Astrocyte of the cerebellum (primary cell): ENCODE results near the gene TNXB.

ENCODE experiments used
- DNase-seq: peaks from one replicate; pipeline ENCODE4 v3.0.0-alpha.2; 2011; ENCODE audit warnings: low read depth
- H3K4me3 ChIP-seq: 2 replicates; pipeline ENCODE4 v1.5.1; 2011; ENCODE audit warnings: mild to moderate bottlenecking, low read depth, low read length, moderate library complexity
- CTCF ChIP-seq: IDR thresholded peaks from 2 replicates; pipeline ENCODE4 v1.5.1; 2012; ENCODE audit warnings: low read length, low read depth, moderate library complexity, mild to moderate bottlenecking; ENCODE audit errors: missing control alignments
- in situ Hi-C: cut with HindIII; loops from 2 replicates; pipeline ENCODE4 v1.10.0; 2017; ENCODE audit warnings: low sequenced_read_pairs

Gene TNXB

GRCh38 chr6:32111424-32112066 is 2.4 kb upstream of the TNXB start:
- DNase-seq, result no peak
- TF ChIP-seq CTCF, result no peak
- in situ Hi-C loops, result no loop called here
- H3K4me3 ChIP-seq, result no peak overlapping the region

DNA sequence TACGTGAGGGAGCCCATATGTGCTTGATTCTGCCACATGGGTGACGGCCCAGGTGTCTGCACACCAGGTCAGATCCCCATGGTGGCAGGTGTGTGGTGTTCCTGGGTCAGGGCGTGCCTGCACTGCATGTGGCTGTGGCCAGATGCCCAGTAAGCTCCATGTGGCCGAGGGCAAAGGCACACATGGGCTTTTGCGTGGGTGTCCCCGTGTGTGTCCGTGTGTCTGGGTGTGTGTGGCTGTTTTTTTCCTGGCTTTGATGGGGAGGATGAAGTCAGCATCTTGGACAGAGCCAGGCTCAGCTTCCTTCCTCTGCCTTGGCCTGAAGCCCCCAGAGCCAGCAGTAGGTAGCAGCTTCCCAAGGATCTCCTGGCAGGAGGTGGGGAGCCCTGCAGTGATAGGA is 1.5 kb upstream of the TNXB start:
- in situ Hi-C loops, result no loop called here
- no peak for TF ChIP-seq CTCF
- H3K4me3 ChIP-seq, result no peak overlapping the region
- DNase-seq, result no peak

- in situ Hi-C loops, result no loop called here
- no peak overlapping the region for H3K4me3 ChIP-seq
- no peak for DNase-seq
- TF ChIP-seq CTCF, result no peak
Measured at GRCh38 chr6:32109765-32110160, 625 bp upstream of the TNXB start.

GRCh38 chr6:32108727-32109113 is 418 bp downstream of the TNXB start:
- TF ChIP-seq CTCF, result no peak
- DNase-seq, result no peak
- in situ Hi-C loops, result no loop called here
- no peak overlapping the region for H3K4me3 ChIP-seq

GRCh38 chr6:32108094-32108627 is 977 bp downstream of the TNXB start:
- TF ChIP-seq CTCF, result no peak
- in situ Hi-C loops, result no loop called here
- H3K4me3 ChIP-seq, result no peak overlapping the region
- DNase-seq, result no peak

- no peak for DNase-seq
- H3K4me3 ChIP-seq, result no peak overlapping the region
- in situ Hi-C loops, result no loop called here
- TF ChIP-seq CTCF, result no peak
Measured at GRCh38 chr6:32107406-32107805, 1.7 kb downstream of the TNXB start.
